ENCODE data around the gene PRDM11. TPM values are rescaled to one million over a fixed set of nuclear protein-coding genes. Genes with fewer than 3 reads are reported as not detected.

Gene PRDM11
- total RNA-seq, 2 donors from 2014 or later = 23.8 to 30.5 TPM

GRCh38 chr11:45223496-45223895 is 77.1 kb downstream of the PRDM11 start:
- H3K4me1 ChIP-seq (ENCODE audit: control insufficient read depth in 1 of 2, low read depth in 2 of 2) = no peaks in the 10 kb centered on the region
- no peaks in the 10 kb centered on the region for H3K9me3 ChIP-seq
- TF ChIP-seq CTCF (IDR thresholded peaks at IDR 0.05) = no peak
- no peak overlapping the region for H3K4me3 ChIP-seq
- DNase-seq (ENCODE audit: low spot score) = no peak
- H3K36me3 ChIP-seq = peaks cover 44% of the 10 kb centered on the region
- H3K27me3 ChIP-seq (replicated peaks; ENCODE audit: insufficient read depth) = no peaks in the 10 kb centered on the region
- ATAC-seq (ENCODE audit: insufficient number of reproducible peaks, low FRiP score, low read depth) = no peak
- no peak overlapping the region for H3K27ac ChIP-seq

GRCh38 chr11:45224766-45225165 is 78.3 kb downstream of the PRDM11 start:
- Histone ChIP-seq H3K4me1 (ENCODE audit: control insufficient read depth in 1 of 2, low read depth in 2 of 2) (no peaks in the 10 kb centered on the region), H3K9me3 (no peaks in the 10 kb centered on the region), H3K27ac (no peak overlapping the region), H3K27me3 (replicated peaks; ENCODE audit: insufficient read depth) (no peaks in the 10 kb centered on the region), H3K4me3 (no peak overlapping the region), H3K36me3 (peaks cover 39% of the 10 kb centered on the region)
- DNase-seq (ENCODE audit: low spot score) (no peak), ATAC-seq (ENCODE audit: insufficient number of reproducible peaks, low FRiP score, low read depth) (no peak)
- TF ChIP-seq CTCF (IDR thresholded peaks at IDR 0.05) = no peak

- no peak for ATAC-seq (ENCODE audit: insufficient number of reproducible peaks, low FRiP score, low read depth)
- peaks cover 36% of the 10 kb centered on the region for H3K36me3 ChIP-seq
Measured at GRCh38 chr11:45225277-45225676, 78.8 kb downstream of the PRDM11 start.

DNA sequence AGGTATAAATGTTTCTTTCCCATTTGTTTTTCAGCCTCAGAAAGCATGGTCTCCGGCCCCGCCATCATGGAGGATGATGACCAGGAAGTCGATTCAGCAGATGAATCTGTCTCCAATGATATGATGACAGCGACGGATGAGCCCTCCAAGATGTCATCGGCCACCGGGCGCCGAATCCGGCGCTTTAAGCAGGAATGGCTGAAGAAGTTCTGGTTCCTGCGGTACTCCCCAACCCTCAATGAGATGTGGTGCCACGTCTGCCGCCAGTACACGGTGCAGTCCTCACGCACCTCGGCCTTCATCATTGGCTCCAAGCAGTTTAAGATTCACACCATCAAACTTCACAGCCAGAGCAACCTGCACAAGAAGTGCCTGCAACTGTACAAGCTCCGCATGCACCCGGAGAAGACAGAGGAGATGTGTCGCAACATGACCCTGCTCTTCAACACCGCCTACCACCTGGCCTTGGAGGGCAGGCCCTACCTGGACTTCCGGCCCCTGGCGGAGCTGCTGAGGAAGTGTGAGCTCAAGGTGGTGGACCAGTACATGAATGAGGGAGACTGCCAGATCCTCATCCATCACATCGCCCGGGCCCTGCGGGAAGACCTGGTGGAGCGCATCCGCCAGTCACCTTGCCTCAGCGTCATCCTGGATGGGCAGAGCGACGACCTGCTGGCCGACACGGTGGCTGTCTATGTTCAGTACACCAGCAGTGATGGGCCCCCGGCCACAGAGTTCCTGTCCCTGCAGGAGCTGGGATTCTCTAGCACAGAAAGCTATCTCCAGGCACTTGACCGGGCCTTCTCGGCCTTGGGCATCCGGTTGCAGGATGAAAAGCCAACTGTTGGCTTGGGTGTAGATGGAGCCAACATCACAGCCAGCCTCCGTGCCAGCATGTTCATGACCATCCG is 79.8 kb downstream of the PRDM11 start:
- Histone ChIP-seq H3K9me3 (no peaks in the 10 kb centered on the region), H3K36me3 (peaks cover 36% of the 10 kb centered on the region), H3K4me1 (ENCODE audit: control insufficient read depth in 1 of 2, low read depth in 2 of 2) (no peaks in the 10 kb centered on the region), H3K27me3 (replicated peaks; ENCODE audit: insufficient read depth) (no peaks in the 10 kb centered on the region), H3K27ac (no peak overlapping the region), H3K4me3 (no peak overlapping the region)
- DNase-seq (ENCODE audit: low spot score) = no peak
- no peak for ATAC-seq (ENCODE audit: insufficient number of reproducible peaks, low FRiP score, low read depth)
- TF ChIP-seq CTCF (IDR thresholded peaks at IDR 0.05) = no peak

More at GRCh38 chr11:45225277-45225676, 78.8 kb downstream of the PRDM11 start:
- Histone ChIP-seq H3K27ac (no peak overlapping the region), H3K4me3 (no peak overlapping the region), H3K9me3 (no peaks in the 10 kb centered on the region), H3K27me3 (replicated peaks; ENCODE audit: insufficient read depth) (no peaks in the 10 kb centered on the region), H3K4me1 (ENCODE audit: control insufficient read depth in 1 of 2, low read depth in 2 of 2) (no peaks in the 10 kb centered on the region)
- TF ChIP-seq CTCF (IDR thresholded peaks at IDR 0.05) = no peak
- DNase-seq (ENCODE audit: low spot score) = no peak

DNA sequence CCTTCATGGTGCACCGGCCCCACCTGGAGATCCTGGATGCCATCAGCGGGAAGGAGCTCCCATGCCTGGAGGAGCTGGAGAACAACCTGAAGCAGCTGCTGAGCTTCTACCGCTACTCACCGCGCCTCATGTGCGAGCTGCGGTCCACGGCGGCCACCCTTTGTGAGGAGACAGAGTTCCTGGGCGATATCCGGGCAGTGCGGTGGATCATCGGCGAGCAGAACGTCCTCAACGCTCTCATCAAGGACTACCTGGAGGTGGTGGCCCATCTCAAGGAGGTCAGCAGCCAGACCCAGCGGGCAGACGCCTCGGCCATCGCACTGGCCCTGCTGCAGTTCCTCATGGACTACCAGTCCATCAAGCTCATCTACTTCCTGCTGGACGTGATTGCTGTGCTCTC is 80.5 kb downstream of the PRDM11 start:
- no peaks in the 10 kb centered on the region for H3K9me3 ChIP-seq
- peaks cover 36% of the 10 kb centered on the region for H3K36me3 ChIP-seq
- no peak for ATAC-seq (ENCODE audit: insufficient number of reproducible peaks, low FRiP score, low read depth)
- H3K27ac ChIP-seq = no peak overlapping the region
- no peaks in the 10 kb centered on the region for H3K27me3 ChIP-seq (replicated peaks; ENCODE audit: insufficient read depth)
- H3K4me1 ChIP-seq (ENCODE audit: control insufficient read depth in 1 of 2, low read depth in 2 of 2) = no peaks in the 10 kb centered on the region
- no peak for DNase-seq (ENCODE audit: low spot score)
- no peak overlapping the region for H3K4me3 ChIP-seq
- no peak for TF ChIP-seq CTCF (IDR thresholded peaks at IDR 0.05)
